IMR-90 (cell line): ENCODE measurements around the gene MIER2. TPM values are rescaled to one million over a fixed set of nuclear protein-coding genes. Genes with fewer than 3 reads are reported as not detected.

Experiments
- ATAC-seq: fragments of 200-7000 bp; cut with Tn5 transposase; 2 replicates; pipeline ENCODE4 v1.9.1; 2020; ENCODE audit warnings: low read depth, mild to moderate bottlenecking, moderate library complexity
- BruUV-seq: library from RNA; stranded (reverse); fragments of 400-500 nt; replicated peaks from 2 replicates; lab custom pipeline; 2021; lab: Mats Ljungman, UMichigan
- CTCF ChIA-PET: fragments of 300-600 bp; formaldehyde crosslinking; extraction: SDS; loops from one replicate; lab custom pipeline; 2021; ENCODE audit warnings: antibody characterized with exemption; lab: Yijun Ruan, JAX
- POLR2A ChIA-PET: fragments of 300-600 bp; sonication (Branson Sonifier 250); formaldehyde crosslinking; loops from one replicate; lab custom pipeline; 2022; ENCODE audit warnings: antibody characterized with exemption; ENCODE audit not compliant: unreplicated experiment; lab: Charles Lee
- DNase-seq: peaks from one replicate; pipeline ENCODE4 v3.0.0; 2013
- H2AFZ ChIP-seq: replicated peaks from 2 replicates; pipeline ENCODE3; 2013; ENCODE audit warnings: low read length, mild to moderate bottlenecking; ENCODE audit not compliant: poor library complexity
- H2AK5ac ChIP-seq: 2 replicates; pipeline ENCODE4 v1.6.1; 2013; ENCODE audit warnings: low read depth, low read length, inconsistent platforms
- H2AK9ac ChIP-seq: replicated peaks from 2 replicates; pipeline ENCODE3; 2013; ENCODE audit warnings: mild to moderate bottlenecking, low read depth, low read length, moderate library complexity; ENCODE audit not compliant: poor library complexity
- H2BK120ac ChIP-seq: 2 replicates; pipeline ENCODE4 v1.6.1; 2013; ENCODE audit warnings: low read depth, low read length, inconsistent platforms
- H2BK15ac ChIP-seq: 3 replicates; pipeline ENCODE4 v1.6.1; 2013; ENCODE audit warnings: low read depth, low read length, inconsistent platforms
- H2BK20ac ChIP-seq: 2 replicates; pipeline ENCODE4 v1.6.1; 2013; ENCODE audit warnings: low read depth, mild to moderate bottlenecking, inconsistent platforms, low read length, moderate library complexity
- H2BK5ac ChIP-seq: 2 replicates; pipeline ENCODE4 v1.6.1; 2013; ENCODE audit warnings: mild to moderate bottlenecking, low read depth, low read length, inconsistent platforms; ENCODE audit not compliant: poor library complexity, severe bottlenecking
- H3K14ac ChIP-seq: replicated peaks from 2 replicates; pipeline ENCODE4 v1.6.1; 2013; ENCODE audit warnings: low read depth, low read length, inconsistent platforms
- H3K18ac ChIP-seq: 2 replicates; pipeline ENCODE4 v1.6.1; 2013; ENCODE audit warnings: low read depth, low read length, control low read depth
- H3K23ac ChIP-seq: 2 replicates; pipeline ENCODE4 v1.6.1; 2013; ENCODE audit warnings: low read depth, low read length, inconsistent platforms
- H3K27ac ChIP-seq: 2 replicates; pipeline ENCODE4 v1.5.1; 2013; ENCODE audit warnings: mild to moderate bottlenecking, control low read depth, low read length; ENCODE audit not compliant: insufficient read depth
- H3K27me3 ChIP-seq: 2 replicates; pipeline ENCODE4 v1.6.1; 2013; ENCODE audit warnings: low read length; ENCODE audit not compliant: control insufficient read depth, insufficient read depth
- H3K36me3 ChIP-seq: 2 replicates; pipeline ENCODE4 v1.6.1; 2013; ENCODE audit warnings: low read length, mixed read lengths; ENCODE audit not compliant: control insufficient read depth, insufficient read depth
- H3K4ac ChIP-seq: 2 replicates; pipeline ENCODE4 v1.6.1; 2013; ENCODE audit warnings: low read depth, low read length, inconsistent platforms
- H3K4me1 ChIP-seq: 2 replicates; pipeline ENCODE4 v1.6.1; 2013; ENCODE audit warnings: low read length, mixed read lengths; ENCODE audit not compliant: control insufficient read depth, insufficient read depth
- H3K4me2 ChIP-seq: 2 replicates; pipeline ENCODE4 v1.6.1; 2013; ENCODE audit warnings: low read depth, mild to moderate bottlenecking, control low read depth, low read length, moderate library complexity
- H3K4me3 ChIP-seq: 2 replicates; pipeline ENCODE4 v1.5.1; 2013; ENCODE audit warnings: low read depth, mild to moderate bottlenecking, control low read depth, low read length, moderate library complexity; ENCODE audit not compliant: insufficient read depth
- H3K56ac ChIP-seq: 2 replicates; pipeline ENCODE4 v1.6.1; 2013; ENCODE audit warnings: low read length, inconsistent platforms; ENCODE audit not compliant: insufficient read depth; ENCODE audit errors: extremely low read depth
- H3K79me1 ChIP-seq, 2 experiments: 2 replicates each; pipeline ENCODE4 v1.6.1; 2013; ENCODE audit warnings: low read length in 2 of 2, inconsistent platforms in 1 of 2, low read depth in 1 of 2
- H3K9ac ChIP-seq: 2 replicates; pipeline ENCODE4 v1.6.1; 2013; ENCODE audit warnings: low read depth, low read length, control low read depth
- H3K9me1 ChIP-seq: 2 replicates; pipeline ENCODE4 v1.6.1; 2013; ENCODE audit warnings: low read length, inconsistent platforms; ENCODE audit not compliant: insufficient read depth
- H3K9me3 ChIP-seq: 2 replicates; pipeline ENCODE4 v1.6.1; 2013; ENCODE audit warnings: low read length; ENCODE audit not compliant: control insufficient read depth, insufficient read depth
- H4K20me1 ChIP-seq: 2 replicates; pipeline ENCODE4 v1.6.1; 2013; ENCODE audit warnings: low read length, inconsistent platforms; ENCODE audit not compliant: insufficient read depth
- H4K5ac ChIP-seq: 2 replicates; pipeline ENCODE4 v1.6.1; 2013; ENCODE audit warnings: mild to moderate bottlenecking, low read depth, low read length, control low read depth
- H4K8ac ChIP-seq, 2 experiments: 2 replicates each; pipeline ENCODE4 v1.6.1; 2013; ENCODE audit warnings: low read depth in 2 of 2, low read length in 2 of 2, control low read depth in 1 of 2, inconsistent platforms in 1 of 2
- H4K91ac ChIP-seq: 2 replicates; pipeline ENCODE4 v1.6.1; 2013; ENCODE audit warnings: low read depth, low read length, inconsistent platforms; ENCODE audit not compliant: insufficient read depth
- BHLHE40 ChIP-seq: fragments of 150-350 bp; IDR thresholded peaks from 2 replicates; pipeline ENCODE4 v1.6.1; 2016; ENCODE audit warnings: mild to moderate bottlenecking, low read depth, low read length
- CEBPB ChIP-seq: IDR thresholded peaks from 2 replicates; pipeline ENCODE4 v1.6.1; 2012; ENCODE audit warnings: low read depth, low read length, improper control_type of control experiment
- CHD1 ChIP-seq: IDR thresholded peaks from 2 replicates; pipeline ENCODE4 v1.6.1; 2012; ENCODE audit warnings: low read depth, low read length, improper control_type of control experiment
- CTCF ChIP-seq: conservative IDR thresholded peaks from 2 replicates; pipeline ENCODE4 v1.5.1; 2012; ENCODE audit warnings: mild to moderate bottlenecking, low read depth, low read length, improper control_type of control experiment
- ELK1 ChIP-seq: fragments of 150-350 bp; IDR thresholded peaks from 2 replicates; pipeline ENCODE4 v1.6.1; 2016; ENCODE audit warnings: low read depth, mild to moderate bottlenecking, low read length, moderate library complexity, borderline replicate concordance
- MAFK ChIP-seq: IDR thresholded peaks from 2 replicates; pipeline ENCODE4 v1.6.1; 2012; ENCODE audit warnings: low read depth, low read length, improper control_type of control experiment
- MAZ ChIP-seq: IDR thresholded peaks from 2 replicates; pipeline ENCODE4 v1.6.1; 2012; ENCODE audit warnings: low read depth, mild to moderate bottlenecking, low read length, improper control_type of control experiment, moderate library complexity, borderline replicate concordance
- MXI1 ChIP-seq: IDR thresholded peaks from 2 replicates; pipeline ENCODE4 v1.6.1; 2012; ENCODE audit warnings: low read depth, mild to moderate bottlenecking, low read length, moderate library complexity, borderline replicate concordance
- NFE2L2 ChIP-seq: fragments of 150-350 bp; IDR thresholded peaks from 2 replicates; pipeline ENCODE4 v1.6.1; 2016; ENCODE audit warnings: low read depth, mild to moderate bottlenecking, low read length
- POLR2A ChIP-seq: IDR thresholded peaks from 2 replicates; pipeline ENCODE4 v1.6.1; 2012; ENCODE audit warnings: mild to moderate bottlenecking, low read depth, low read length
- RAD21 ChIP-seq: IDR thresholded peaks from 2 replicates; pipeline ENCODE4 v1.6.1; 2012; ENCODE audit warnings: low read length, improper control_type of control experiment
- RCOR1 ChIP-seq: IDR thresholded peaks from 2 replicates; pipeline ENCODE4 v1.6.1; 2012; ENCODE audit warnings: mild to moderate bottlenecking, low read length, improper control_type of control experiment; ENCODE audit not compliant: insufficient replicate concordance
- RFX5 ChIP-seq: IDR thresholded peaks from 2 replicates; pipeline ENCODE4 v1.8.0; 2012; ENCODE audit warnings: low read depth, mild to moderate bottlenecking, low read length, moderate library complexity
- SMC3 ChIP-seq: fragments of 150-350 bp; IDR thresholded peaks from 2 replicates; pipeline ENCODE4 v1.6.1; 2016; ENCODE audit warnings: low read depth, mild to moderate bottlenecking, antibody characterized with exemption, low read length, moderate library complexity
- USF2 ChIP-seq: fragments of 150-350 bp; IDR thresholded peaks from 2 replicates; pipeline ENCODE4 v1.6.1; 2017; ENCODE audit warnings: mild to moderate bottlenecking, antibody characterized with exemption, low read length, low read depth
- whole genome bisulfite sequencing, 2 experiments: methylation state at CpG; one replicate each; pipeline versions ENCODE4 v1.1.5 to v1.1.7; 2013; ENCODE audit warnings: missing lambda C conversion rate in 2 of 2; ENCODE audit not compliant: insufficient read length in 1 of 2; ENCODE audit errors: extremely low coverage in 2 of 2; 5-methylcytosine and 5-hydroxymethylcytosine counted together
- dilution Hi-C: fragments of 300-500 bp; cut with HindIII; formaldehyde crosslinking; loops from one replicate; pipeline ENCODE4 v1.14.3; 2018; ENCODE audit warnings: low sequenced_read_pairs; ENCODE audit not compliant: unreplicated experiment
- in situ Hi-C: fragments of 300-500 bp; cut with MboI; formaldehyde crosslinking; loops from 3 replicates; pipeline ENCODE4 v1.14.3; 2019; ENCODE audit warnings: low sequenced_read_pairs, inconsistent platforms, mixed read lengths
- intact Hi-C: fragments of 100-400 bp; cut with micrococcal nuclease; formaldehyde crosslinking; loops from 2 replicates; pipeline ENCODE4 v1.10.0; 2022
- polyA plus RNA-seq, 3 experiments: library from polyadenylated mRNA; depleted of rRNA; stranded (reverse); fragments of >200 nt; gene quantifications; 2 replicates each; pipeline ENCODE4 v1.2.3, GENCODE V29; 2012; ENCODE audit warnings: low replicate concordance in 1 of 3
- total RNA-seq: library from RNA; depleted of rRNA; stranded (reverse); fragments of >200 nt; gene quantifications from 2 replicates; pipeline ENCODE4 v1.2.3, GENCODE V29; 2012

MIER2 gene
- total and polyA plus RNA-seq, 2 of the 4 experiments (the other 2 are of a cell fraction) = 28.0 to 28.4 TPM

GRCh38 chr19:388691-389090 is 44.1 kb upstream of the MIER2 start:
- no peaks in the 10 kb centered on the region for H3K9me1 ChIP-seq
- H2BK20ac ChIP-seq = no peak overlapping the region
- DNase-seq (no peak), ATAC-seq (no peak)
- no peak overlapping the region for H4K8ac ChIP-seq
- H2BK5ac ChIP-seq = no peak overlapping the region
- no TSS peak for BruUV-seq
- no peaks in the 10 kb centered on the region for H3K4me1 ChIP-seq
- H3K9me3 ChIP-seq = peaks cover 7% of the 10 kb centered on the region; the same call in 1 of the 2 replicates
- no peak overlapping the region for H3K4me3 ChIP-seq
- H2BK15ac ChIP-seq = no peak overlapping the region
- H3K79me1 ChIP-seq = no peaks in the 10 kb centered on the region
- H3K18ac ChIP-seq = no peak overlapping the region
- no peak overlapping the region for H2AK5ac ChIP-seq
- no peak for TF ChIP-seq SMC3
- no peak for TF ChIP-seq ELK1
- TF ChIP-seq MXI1 = no peak
- no peak for TF ChIP-seq RFX5
- TF ChIP-seq MAZ = no peak
- TF ChIP-seq RAD21 = no peak
- no peak for TF ChIP-seq CTCF
- no peak for TF ChIP-seq USF2
- TF ChIP-seq MAFK = no peak
- TF ChIP-seq NFE2L2 = no peak
- TF ChIP-seq CEBPB = no peak
- TF ChIP-seq BHLHE40 = no peak
- no peak for TF ChIP-seq RCOR1
- no peak for TF ChIP-seq POLR2A
- no peak for TF ChIP-seq CHD1
- H2AK9ac ChIP-seq = no peak overlapping the region
- ChIA-PET POLR2A (no interaction called here), CTCF (no interaction called here)
- in situ Hi-C loops = no loop called here
- no peak overlapping the region for H3K56ac ChIP-seq
- no peak overlapping the region for H3K4ac ChIP-seq
- H4K91ac ChIP-seq = no peak overlapping the region
- no peak overlapping the region for H3K14ac ChIP-seq
- H3K27ac ChIP-seq = no peak overlapping the region
- intact Hi-C loops = no loop called here
- H3K27me3 ChIP-seq = peaks cover 16% of the 10 kb centered on the region
- no peak overlapping the region for H3K4me2 ChIP-seq
- no peak overlapping the region for H3K23ac ChIP-seq
- dilution Hi-C loops = no loop called here
- no peak overlapping the region for H3K9ac ChIP-seq
- H2AFZ ChIP-seq = no peak overlapping the region
- no peak overlapping the region for H4K5ac ChIP-seq
- H2BK120ac ChIP-seq = no peak overlapping the region
- WGBS, 2 experiments = 61% methylated on average over 8 of the region's 17 CpGs; no CpG with 5 or more reads in 1 of the 2 experiments
- no peaks in the 10 kb centered on the region for H3K36me3 ChIP-seq
- no peaks in the 10 kb centered on the region for H4K20me1 ChIP-seq
